Measurements from ENCODE around the gene LDLRAP1.

DNA sequence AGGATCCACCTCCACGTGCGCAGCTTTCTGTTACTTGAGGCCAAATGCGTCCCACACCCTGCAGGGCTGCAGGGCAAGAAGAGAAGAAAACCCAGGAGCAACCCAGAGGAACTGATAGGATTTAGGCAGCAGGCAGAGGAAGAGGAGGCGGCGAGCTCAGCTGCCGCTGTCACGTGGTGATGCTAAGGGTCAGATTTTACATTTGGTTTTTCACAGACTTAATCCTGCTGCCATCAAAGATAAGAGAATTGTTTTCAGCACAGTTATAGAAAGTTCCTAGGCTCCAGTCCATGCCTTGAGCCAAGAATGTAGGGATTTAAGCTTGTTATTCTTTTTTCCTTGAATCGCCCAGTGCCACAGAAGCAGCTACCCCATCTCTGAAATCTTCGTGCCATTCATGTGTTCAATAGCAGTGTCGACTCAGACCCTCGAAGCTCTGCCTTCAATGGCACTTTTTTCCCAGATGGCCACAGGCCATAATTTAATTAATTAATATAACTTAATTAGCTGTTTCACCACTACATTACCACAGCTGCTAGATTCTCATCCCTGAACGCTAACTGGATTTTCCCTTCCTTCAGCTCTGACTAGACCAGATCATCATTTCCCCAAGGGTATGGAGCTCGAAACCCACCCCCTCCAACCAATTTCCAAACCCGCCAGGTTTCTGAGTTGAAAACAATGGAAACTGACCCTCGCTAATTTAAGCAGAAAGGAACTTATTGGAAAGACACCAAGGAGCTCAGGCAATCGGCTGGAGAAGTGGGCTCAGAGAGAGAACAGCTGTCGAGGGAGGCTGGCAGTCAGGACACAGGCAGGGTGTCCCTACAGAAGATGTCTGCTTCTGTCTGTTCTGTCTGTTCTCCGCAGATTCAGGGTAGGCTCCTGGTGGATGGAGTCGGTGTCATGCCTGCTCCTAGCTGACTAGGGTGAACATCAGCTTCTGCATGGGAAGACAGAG, 36.2 kb downstream of the LDLRAP1 start:
- TF ChIP-seq, protein P1, sequence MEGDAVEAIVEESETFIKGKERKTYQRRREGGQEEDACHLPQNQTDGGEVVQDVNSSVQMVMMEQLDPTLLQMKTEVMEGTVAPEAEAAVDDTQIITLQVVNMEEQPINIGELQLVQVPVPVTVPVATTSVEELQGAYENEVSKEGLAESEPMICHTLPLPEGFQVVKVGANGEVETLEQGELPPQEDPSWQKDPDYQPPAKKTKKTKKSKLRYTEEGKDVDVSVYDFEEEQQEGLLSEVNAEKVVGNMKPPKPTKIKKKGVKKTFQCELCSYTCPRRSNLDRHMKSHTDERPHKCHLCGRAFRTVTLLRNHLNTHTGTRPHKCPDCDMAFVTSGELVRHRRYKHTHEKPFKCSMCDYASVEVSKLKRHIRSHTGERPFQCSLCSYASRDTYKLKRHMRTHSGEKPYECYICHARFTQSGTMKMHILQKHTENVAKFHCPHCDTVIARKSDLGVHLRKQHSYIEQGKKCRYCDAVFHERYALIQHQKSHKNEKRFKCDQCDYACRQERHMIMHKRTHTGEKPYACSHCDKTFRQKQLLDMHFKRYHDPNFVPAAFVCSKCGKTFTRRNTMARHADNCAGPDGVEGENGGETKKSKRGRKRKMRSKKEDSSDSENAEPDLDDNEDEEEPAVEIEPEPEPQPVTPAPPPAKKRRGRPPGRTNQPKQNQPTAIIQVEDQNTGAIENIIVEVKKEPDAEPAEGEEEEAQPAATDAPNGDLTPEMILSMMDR (conservative IDR thresholded peaks at IDR 0.05 in 1 of 2, IDR thresholded peaks at IDR 0.05 in 1 of 2; ENCODE audit: low read depth in 1 of 2, low read length in 2 of 2): no peak
- TF ChIP-seq EZH2 (IDR thresholded peaks at IDR 0.05; ENCODE audit: low read length, missing control alignments): no peak

Measured in fibroblast of lung (primary cell).